Nephron (organoid): Measurements from ENCODE around the gene RPS27.

ENCODE experiments used
- H3K27ac Mint-ChIP-seq, 3 experiments: 2 replicates each; pipeline ENCODE4 v1.8.0; 2020; ENCODE audit warnings: mixed read lengths in 3 of 3, mild to moderate bottlenecking in 2 of 3, moderate library complexity in 1 of 3
- H3K27me3 Mint-ChIP-seq: 2 replicates; pipeline ENCODE4 v1.8.0; 2021; ENCODE audit warnings: low read depth, mild to moderate bottlenecking, moderate library complexity, mixed read lengths
- H3K36me3 Mint-ChIP-seq: 2 replicates; pipeline ENCODE4 v1.8.0; 2020; ENCODE audit warnings: low read depth, mixed read lengths
- H3K4me1 Mint-ChIP-seq: 2 replicates; pipeline ENCODE4 v1.8.0; 2020; ENCODE audit warnings: mixed read lengths
- H3K4me3 Mint-ChIP-seq, 3 experiments: 2 replicates each; pipeline ENCODE4 v1.8.0; 2020; ENCODE audit warnings: mild to moderate bottlenecking in 3 of 3, mixed read lengths in 3 of 3, moderate library complexity in 2 of 3
- H3K9me3 Mint-ChIP-seq: 2 replicates; pipeline ENCODE4 v1.8.0; 2020; ENCODE audit warnings: mixed read lengths
- TF ChIP-seq, protein P1 (sequence below), 3 experiments: fragments of 200-600 bp; sonication (generic); IDR thresholded peaks; one replicate each; pipeline ENCODE4 v1.5.0; 2021; ENCODE audit warnings: antibody characterized with exemption in 3 of 3; ENCODE audit not compliant: unreplicated experiment in 3 of 3

Gene RPS27

DNA sequence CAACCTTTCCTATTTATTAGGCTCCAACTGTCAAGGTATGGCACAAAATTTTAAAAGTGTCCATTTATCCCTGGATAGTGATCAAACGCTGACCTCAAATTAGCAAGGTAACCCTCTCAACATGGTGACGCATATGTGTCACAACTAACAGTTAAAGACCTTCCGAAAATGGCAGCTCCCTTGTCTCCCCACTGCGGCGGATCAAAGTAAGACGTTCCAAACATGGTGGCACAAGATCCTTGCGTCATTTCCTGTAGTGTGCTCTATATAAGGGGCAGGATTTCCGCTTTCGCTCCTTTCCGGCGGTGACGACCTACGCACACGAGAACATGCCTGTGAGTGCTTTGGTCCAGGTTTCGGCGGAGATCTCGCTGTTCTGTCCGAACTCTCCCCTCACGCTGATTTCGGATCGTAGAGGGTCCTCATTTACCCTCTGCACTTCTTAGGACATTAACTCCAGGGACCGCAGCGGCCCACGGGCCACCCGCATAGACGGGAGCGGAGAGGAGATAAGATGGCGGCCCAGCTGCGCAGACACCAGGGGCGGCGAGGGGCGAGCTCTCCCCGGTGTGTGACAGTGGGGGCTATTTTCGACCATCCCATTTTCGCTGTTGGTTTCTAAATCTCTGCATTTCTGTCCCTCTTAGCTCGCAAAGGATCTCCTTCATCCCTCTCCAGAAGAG is at the start of gene RPS27:
TSS of gene RPS27 (plus strand) at position 295 of the 683 bp plus-strand sequence. CDS start at position 330, 35 bp downstream.
- Mint-ChIP-seq H3K27ac (peak within 1 kb of the TSS; percentile 75 to 94 (median 85)), H3K27me3 (no peaks in the 10 kb centered on the region), H3K36me3 (peaks cover 32% of the 10 kb centered on the region), H3K9me3 (no peaks in the 10 kb centered on the region), H3K4me3 (peak within 1 kb of the TSS; percentile 91 to 96 (median 92)), H3K4me1 (peaks cover 36% of the 10 kb centered on the region)
- TF ChIP-seq, protein P1, sequence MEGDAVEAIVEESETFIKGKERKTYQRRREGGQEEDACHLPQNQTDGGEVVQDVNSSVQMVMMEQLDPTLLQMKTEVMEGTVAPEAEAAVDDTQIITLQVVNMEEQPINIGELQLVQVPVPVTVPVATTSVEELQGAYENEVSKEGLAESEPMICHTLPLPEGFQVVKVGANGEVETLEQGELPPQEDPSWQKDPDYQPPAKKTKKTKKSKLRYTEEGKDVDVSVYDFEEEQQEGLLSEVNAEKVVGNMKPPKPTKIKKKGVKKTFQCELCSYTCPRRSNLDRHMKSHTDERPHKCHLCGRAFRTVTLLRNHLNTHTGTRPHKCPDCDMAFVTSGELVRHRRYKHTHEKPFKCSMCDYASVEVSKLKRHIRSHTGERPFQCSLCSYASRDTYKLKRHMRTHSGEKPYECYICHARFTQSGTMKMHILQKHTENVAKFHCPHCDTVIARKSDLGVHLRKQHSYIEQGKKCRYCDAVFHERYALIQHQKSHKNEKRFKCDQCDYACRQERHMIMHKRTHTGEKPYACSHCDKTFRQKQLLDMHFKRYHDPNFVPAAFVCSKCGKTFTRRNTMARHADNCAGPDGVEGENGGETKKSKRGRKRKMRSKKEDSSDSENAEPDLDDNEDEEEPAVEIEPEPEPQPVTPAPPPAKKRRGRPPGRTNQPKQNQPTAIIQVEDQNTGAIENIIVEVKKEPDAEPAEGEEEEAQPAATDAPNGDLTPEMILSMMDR (IDR thresholded peaks at IDR 0.05; ENCODE audit: unreplicated experiment in 3 of 3) = no peak

DNA sequence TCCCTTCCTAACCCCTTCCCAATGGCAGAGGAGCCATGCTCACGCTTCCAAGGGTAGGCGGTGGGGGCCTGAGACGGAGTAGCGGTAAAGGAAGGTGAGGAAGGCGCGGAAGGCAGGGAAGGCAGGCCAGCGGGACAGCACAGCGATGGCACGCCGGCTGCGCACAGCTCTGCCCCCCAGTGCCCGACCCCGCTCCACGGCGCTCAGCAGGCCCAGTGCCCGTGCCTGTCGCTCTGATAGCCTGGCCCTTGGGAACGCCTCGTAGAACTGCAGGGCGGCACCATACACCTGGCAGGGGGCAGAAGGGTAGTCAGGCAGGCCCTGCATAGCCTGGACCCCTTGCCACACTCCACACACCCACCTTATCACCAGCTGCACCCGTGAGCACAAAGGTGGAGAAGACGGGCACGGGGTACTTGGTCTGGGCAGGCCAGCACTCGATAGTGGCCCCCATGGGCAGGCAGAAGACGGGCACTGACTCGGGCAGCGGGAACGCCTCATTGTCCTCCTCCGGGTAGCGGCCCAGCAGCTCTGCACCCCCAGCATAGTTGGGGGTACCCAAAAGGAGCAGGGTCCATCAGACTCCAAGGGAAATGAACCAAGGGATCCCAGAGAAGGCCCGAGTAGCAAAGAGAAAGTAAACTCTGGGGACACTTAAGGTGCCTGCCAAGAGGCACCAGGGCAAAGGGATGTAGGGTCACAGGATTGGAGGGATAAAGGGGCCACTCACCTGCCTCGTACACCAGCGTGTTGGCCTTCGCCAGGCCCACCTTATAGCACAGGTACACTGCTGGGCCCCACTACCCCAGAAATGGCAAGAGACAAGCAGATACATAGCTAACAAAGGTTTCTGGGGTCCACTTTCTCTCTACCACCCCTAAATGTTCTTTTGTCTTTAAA is 48.5 kb upstream of the RPS27 start:
- Mint-ChIP-seq H3K4me1 (peaks cover 10% of the 10 kb centered on the region), H3K4me3 (peak overlapping the region in 1 of 3 experiments; percentile 43)
- TF ChIP-seq, protein P1 (IDR thresholded peaks at IDR 0.05; ENCODE audit: unreplicated experiment in 3 of 3) = no peak

DNA sequence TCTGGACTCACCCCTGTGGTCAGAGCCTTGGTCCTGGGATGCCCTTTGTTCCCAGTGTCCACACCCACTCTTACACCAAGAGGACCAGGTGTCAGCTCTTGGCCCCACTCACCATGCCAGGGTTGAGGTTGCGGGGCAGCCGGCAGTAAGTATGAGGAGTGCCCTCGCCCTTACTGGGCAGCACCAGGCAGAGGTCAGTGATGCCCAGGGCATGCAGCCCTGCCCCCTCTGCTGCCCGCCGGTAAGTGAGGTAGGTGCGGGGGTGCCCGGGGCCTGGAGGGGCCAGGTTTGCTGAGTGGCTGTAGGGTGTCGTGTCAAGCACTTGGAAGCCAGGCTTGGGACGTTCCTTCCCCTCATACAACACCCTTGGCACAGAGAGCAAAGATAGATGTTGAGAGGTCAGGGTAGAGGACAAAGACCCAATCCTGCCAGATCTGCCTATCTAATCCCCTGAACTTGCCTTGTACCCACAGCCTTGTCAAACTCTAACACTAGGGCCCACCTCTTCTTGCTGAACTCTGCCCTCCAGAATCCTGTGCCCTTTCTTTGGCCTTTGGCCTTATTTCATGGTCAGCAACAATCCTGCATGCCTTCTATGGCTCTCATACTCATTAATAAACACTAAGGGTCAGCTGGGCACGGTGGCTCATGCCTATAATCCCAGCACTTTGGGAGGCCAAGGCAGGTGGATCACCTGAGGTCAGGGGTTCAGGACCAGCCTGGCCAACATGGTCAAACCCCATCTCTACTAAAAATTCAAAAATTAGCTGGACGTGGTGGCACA is 47.6 kb upstream of the RPS27 start:
- TF ChIP-seq, protein P1 (IDR thresholded peaks at IDR 0.05; ENCODE audit: unreplicated experiment in 3 of 3) = no peak
- peaks cover 19% of the 10 kb centered on the region for H3K36me3 Mint-ChIP-seq
- no peaks in the 10 kb centered on the region for H3K9me3 Mint-ChIP-seq
- H3K4me3 Mint-ChIP-seq = no peak overlapping the region
- H3K4me1 Mint-ChIP-seq = peaks cover 10% of the 10 kb centered on the region
- H3K27ac Mint-ChIP-seq = no peak overlapping the region
- no peaks in the 10 kb centered on the region for H3K27me3 Mint-ChIP-seq

More for the DNA sequence above, 48.5 kb upstream of the RPS27 start:
- no peak overlapping the region for H3K27ac Mint-ChIP-seq
- H3K27me3 Mint-ChIP-seq = no peaks in the 10 kb centered on the region
- H3K9me3 Mint-ChIP-seq = no peaks in the 10 kb centered on the region
- peaks cover 26% of the 10 kb centered on the region for H3K36me3 Mint-ChIP-seq

DNA sequence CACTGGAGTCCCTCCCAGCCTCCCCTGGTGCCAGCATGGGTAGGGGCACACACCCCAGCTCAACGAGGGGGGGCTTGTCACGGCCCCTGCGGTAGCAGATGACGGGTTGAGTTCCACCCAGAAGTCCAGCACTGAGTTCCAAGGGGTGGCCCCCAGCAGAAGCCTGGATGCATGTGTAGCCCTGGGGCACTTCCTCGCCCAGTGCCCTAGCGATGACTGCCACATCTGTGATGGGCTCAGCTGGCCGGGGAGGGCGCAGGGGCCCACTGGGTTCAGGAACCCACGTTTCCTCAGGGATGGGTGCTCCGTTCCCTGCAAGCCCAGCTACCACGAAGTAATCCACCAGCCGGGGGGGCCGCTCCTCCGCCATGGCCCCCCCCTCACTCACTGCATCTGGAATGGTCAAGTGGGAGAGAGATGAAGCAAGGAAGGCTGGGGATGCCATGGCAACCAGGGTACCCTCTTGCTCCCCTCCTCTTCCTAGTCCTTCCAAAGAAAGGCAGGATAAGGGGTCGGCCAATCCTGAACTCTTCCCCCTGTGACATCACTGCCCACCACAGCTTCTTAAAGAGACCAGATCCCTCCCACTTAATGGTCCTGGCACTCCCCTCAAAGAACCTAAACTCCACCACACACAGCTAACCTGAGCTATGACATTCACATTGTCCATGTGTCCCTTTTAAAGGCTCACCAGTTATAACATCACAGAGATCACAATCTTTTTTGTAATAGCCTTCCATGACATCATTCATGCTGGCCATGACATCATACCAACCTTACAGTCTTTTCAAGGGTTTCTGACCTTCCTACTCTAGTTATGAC is 46.3 kb upstream of the RPS27 start:
- Mint-ChIP-seq H3K27me3 (no peaks in the 10 kb centered on the region), H3K27ac (peak overlapping the region in 2 of 3 experiments; percentile 14 to 46), H3K4me1 (peaks cover 10% of the 10 kb centered on the region), H3K36me3 (peaks cover 19% of the 10 kb centered on the region), H3K9me3 (no peaks in the 10 kb centered on the region), H3K4me3 (peak overlapping the region; percentile 89 to 97 (median 91))
- TF ChIP-seq, protein P1 (IDR thresholded peaks at IDR 0.05; ENCODE audit: unreplicated experiment in 3 of 3) = no peak

DNA sequence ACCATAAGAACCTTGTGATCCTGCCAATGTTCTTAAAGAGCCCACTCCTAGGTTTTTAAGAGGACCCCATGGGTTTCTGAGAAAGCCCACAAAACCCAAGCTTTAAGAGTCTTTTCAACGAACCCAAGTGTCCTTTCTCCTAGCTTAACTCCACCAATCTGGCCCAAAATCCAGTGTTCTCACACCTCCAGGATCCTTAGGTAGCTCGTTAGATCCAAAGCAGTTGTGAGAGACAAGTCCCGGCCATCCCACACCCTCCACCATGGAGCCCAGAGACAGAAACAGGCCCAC is 45.8 kb upstream of the RPS27 start:
- H3K36me3 Mint-ChIP-seq = peaks cover 14% of the 10 kb centered on the region
- H3K27me3 Mint-ChIP-seq = no peaks in the 10 kb centered on the region
- H3K4me3 Mint-ChIP-seq = peak overlapping the region; percentile 89 to 97 (median 91)
- peaks cover 10% of the 10 kb centered on the region for H3K4me1 Mint-ChIP-seq
- peak overlapping the region in 1 of 3 experiments; percentile 46 for H3K27ac Mint-ChIP-seq
- H3K9me3 Mint-ChIP-seq = no peaks in the 10 kb centered on the region
- TF ChIP-seq, protein P1 (IDR thresholded peaks at IDR 0.05; ENCODE audit: unreplicated experiment in 3 of 3) = no peak
